Right atrium auricular region (tissue), 2 donors: Measurements from ENCODE around the gene LAPTM5. TPM values are rescaled to one million over a fixed set of nuclear protein-coding genes. Genes with fewer than 3 reads are reported as not detected.

Experiments
- DNase-seq: peaks from one replicate; pipeline ENCODE4 v3.0.0-alpha.2; 2019; ENCODE audit warnings: low spot score
- H3K27ac ChIP-seq, 2 donors: fragments of 200-600 bp; sonication (generic); 1 replicate in 1 of 2; 2 replicates in 1 of 2; pipeline ENCODE4 v1.5.1; 2016 to 2019
- H3K27me3 ChIP-seq, 2 donors: fragments of 200-600 bp; sonication (generic); one replicate each; pipeline versions ENCODE4 v1.5.1 to v1.6.0; 2017 to 2019
- H3K36me3 ChIP-seq: fragments of 200-600 bp; sonication (generic); one replicate; pipeline ENCODE4 v1.5.1; 2016
- H3K4me1 ChIP-seq, 2 donors: fragments of 200-600 bp; sonication (generic); one replicate each; pipeline versions ENCODE4 v1.5.1 to v1.6.0; 2017 to 2019
- H3K4me3 ChIP-seq, 2 donors: fragments of 200-600 bp; sonication (generic); 1 replicate in 1 of 2; 2 replicates in 1 of 2; pipeline ENCODE4 v1.5.1; 2017 to 2019; ENCODE audit warnings: mild to moderate bottlenecking in 1 of 2, moderate library complexity in 1 of 2
- H3K9me3 ChIP-seq, 2 donors: fragments of 200-600 bp; sonication (generic); one replicate each; pipeline ENCODE4 v1.5.1; 2019
- CTCF ChIP-seq, 2 donors: fragments of 200-600 bp; sonication (generic); IDR thresholded peaks; one replicate each; pipeline ENCODE4 v1.5.1; 2019; ENCODE audit warnings: antibody characterized with exemption in 2 of 2
- total RNA-seq, 2 donors: library from RNA; depleted of rRNA; stranded (reverse); fragments of >200 nt; gene quantifications; one replicate each; pipeline ENCODE4 v1.1.0, GENCODE V29; 2016

LAPTM5 gene
- total RNA-seq, 2 donors from 2014 or later = 17.4 to 62.8 TPM

DNA sequence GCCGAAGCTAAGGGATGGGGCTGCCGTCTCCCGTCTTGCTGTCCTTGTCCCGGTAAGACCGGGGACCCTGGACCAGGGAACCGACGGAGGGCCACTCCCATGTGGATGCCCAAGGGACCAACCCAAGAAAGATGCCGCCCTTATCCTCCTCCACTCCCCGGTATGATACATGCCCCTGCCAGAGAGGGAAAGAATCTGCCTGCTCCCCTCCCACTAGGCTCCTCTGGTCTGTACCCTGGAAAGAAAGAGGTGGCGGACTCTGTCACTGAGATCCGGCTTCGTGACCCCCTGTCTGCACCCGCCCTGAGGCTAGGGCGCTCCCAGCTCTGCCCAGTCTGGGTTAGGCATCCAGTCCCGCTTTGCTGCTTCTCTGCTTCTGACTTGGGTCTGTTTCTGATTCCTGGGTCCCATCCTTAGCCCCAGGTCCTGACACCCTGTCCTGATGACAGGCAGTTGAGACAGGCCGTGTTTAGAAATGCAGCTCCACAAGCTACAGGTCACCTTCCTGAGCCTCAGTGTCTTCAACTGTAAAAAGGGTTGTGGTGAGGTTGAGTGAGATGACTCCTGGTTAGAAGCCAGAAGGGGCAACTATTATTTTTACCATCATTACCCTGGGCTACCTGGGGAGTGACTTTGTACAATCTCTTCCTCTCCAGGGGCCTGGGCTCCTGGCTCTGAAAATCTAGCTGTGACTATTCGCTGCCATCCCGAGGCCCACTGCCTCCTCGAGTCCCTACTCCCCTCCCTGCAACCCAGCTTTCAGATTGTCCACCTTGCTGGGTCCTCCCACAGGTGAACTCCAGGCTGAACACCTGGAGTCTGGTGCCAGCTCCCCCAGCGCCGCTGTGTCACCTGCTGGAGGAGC, 37.9 kb downstream of the LAPTM5 start:
- Histone ChIP-seq H3K36me3 (no peaks in the 10 kb centered on the region), H3K27me3 (no peaks in the 10 kb centered on the region), H3K4me3 (peak overlapping the region; percentile 37 to 58), H3K27ac (peak overlapping the region; percentile 97 to 99), H3K4me1 (peaks cover 0 to 10% of the 10 kb centered on the region in 2 donors), H3K9me3 (peaks cover 0 to 7% of the 10 kb centered on the region in 2 donors)
- TF ChIP-seq CTCF (IDR thresholded peaks at IDR 0.05) = peak in 1 of 2 donors; percentile 15
- DNase-seq = no peak

DNA sequence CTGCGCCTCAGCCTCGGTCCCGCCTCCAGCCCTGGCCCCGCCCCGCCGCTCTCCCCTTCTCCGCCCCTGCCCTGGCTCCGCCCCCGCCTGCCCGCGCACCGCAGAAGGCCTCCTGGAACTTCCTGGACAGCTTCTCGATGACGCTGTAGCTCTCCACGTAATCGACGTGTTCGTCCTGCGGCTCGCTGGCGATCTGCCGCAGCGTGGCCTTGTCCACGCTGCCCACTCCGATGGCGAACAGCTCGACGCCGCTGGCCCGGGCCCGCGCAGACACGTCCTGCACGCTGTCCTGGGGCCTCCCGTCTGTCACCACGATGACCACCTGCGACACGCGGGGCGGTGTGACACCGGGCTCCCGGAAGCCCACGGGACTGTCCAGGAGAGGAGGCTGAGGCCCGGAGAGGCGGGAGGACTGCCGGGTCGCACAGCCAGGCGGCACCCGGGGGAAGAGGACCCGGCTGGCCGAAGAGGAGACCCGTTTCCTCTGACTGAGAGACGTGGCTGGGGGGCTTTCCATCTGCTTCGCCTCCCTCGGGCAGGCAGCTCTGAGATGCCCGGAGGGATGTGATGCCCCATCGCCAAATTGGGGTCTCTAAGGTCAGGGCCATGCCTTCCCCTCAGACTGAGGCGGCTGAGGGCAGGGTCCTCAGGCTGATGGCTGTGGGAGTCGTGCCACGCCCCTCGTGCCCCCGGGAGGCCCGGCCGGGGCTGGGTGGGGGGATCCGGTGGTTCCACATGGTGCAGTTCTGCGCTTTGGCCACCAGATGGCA, 38.8 kb downstream of the LAPTM5 start:
- H3K36me3 ChIP-seq = no peaks in the 10 kb centered on the region
- H3K4me3 ChIP-seq = peak overlapping the region; percentile 37 to 58
- TF ChIP-seq CTCF (IDR thresholded peaks at IDR 0.05) = peak; percentile 99
- no peaks in the 10 kb centered on the region for H3K27me3 ChIP-seq
- peaks cover 0 to 13% of the 10 kb centered on the region in 2 donors for H3K4me1 ChIP-seq
- peak; percentile 97 for DNase-seq
- H3K27ac ChIP-seq = peak overlapping the region; percentile 97 to 99
- H3K9me3 ChIP-seq = peaks cover 0 to 7% of the 10 kb centered on the region in 2 donors

DNA sequence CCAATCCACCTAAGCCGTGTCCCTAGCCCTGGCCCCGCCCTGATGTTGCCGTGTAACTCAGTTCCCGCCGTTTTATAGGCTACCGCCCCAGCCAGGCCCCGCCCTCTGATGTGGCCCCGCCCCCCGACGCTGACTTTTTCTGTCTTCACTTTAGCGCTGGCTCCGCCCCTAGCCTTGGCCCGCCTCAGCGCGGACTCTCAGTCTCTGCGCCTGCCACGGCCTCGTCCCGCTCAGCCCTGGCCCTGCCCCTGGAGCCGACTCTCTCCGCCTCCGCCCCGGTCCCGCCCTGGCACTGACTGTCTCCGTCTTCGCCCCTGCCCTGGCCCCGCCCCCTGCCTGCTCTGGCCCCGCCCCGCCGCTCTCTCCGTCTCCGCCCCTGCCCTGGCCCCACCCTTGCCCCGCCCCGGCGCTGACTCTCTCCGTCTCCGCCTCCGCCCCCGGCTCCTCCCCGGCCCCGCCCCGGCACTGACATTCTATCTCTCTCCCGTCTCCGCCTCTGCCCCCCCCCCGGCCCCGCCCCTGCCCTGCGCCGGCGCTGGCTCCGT, 39.4 kb downstream of the LAPTM5 start:
- Histone ChIP-seq H3K27ac (peak overlapping the region; percentile 82 to 85), H3K9me3 (peaks cover 0 to 7% of the 10 kb centered on the region in 2 donors), H3K4me1 (peaks cover 0 to 19% of the 10 kb centered on the region in 2 donors), H3K4me3 (peak overlapping the region; percentile 27 to 58), H3K27me3 (no peaks in the 10 kb centered on the region), H3K36me3 (no peaks in the 10 kb centered on the region)
- DNase-seq = peak; percentile 99
- TF ChIP-seq CTCF (IDR thresholded peaks at IDR 0.05) = no peak

- H3K9me3 ChIP-seq = peaks cover 0 to 7% of the 10 kb centered on the region in 2 donors
- no peak for DNase-seq
- no peaks in the 10 kb centered on the region for H3K27me3 ChIP-seq
- no peak overlapping the region for H3K27ac ChIP-seq
- peaks cover 0 to 19% of the 10 kb centered on the region in 2 donors for H3K4me1 ChIP-seq
- no peaks in the 10 kb centered on the region for H3K36me3 ChIP-seq
- H3K4me3 ChIP-seq = no peak overlapping the region
- TF ChIP-seq CTCF (IDR thresholded peaks at IDR 0.05) = no peak
Observed at GRCh38 chr1:30716646-30717045, 40.9 kb downstream of the LAPTM5 start.

GRCh38 chr1:30715886-30716285, 41.7 kb downstream of the LAPTM5 start:
- TF ChIP-seq CTCF (IDR thresholded peaks at IDR 0.05) = no peak
- Histone ChIP-seq H3K9me3 (peaks cover 0 to 7% of the 10 kb centered on the region in 2 donors), H3K4me1 (peaks cover 0 to 19% of the 10 kb centered on the region in 2 donors), H3K27ac (no peak overlapping the region), H3K36me3 (no peaks in the 10 kb centered on the region), H3K27me3 (no peaks in the 10 kb centered on the region), H3K4me3 (no peak overlapping the region)
- no peak for DNase-seq
